H1 (cell line): Measurements from ENCODE around the gene STAT5A. TPM values are rescaled to one million over a fixed set of nuclear protein-coding genes. Genes with fewer than 3 reads are reported as not detected.

Source experiments
- CTBP2 ChIP-seq: IDR thresholded peaks from 2 replicates; pipeline ENCODE4 v1.7.0; 2011; ENCODE audit warnings: borderline replicate concordance, mild to moderate bottlenecking, moderate library complexity, mixed read lengths, low read length; ENCODE audit not compliant: insufficient read depth, insufficient read length
- polyA plus RNA-seq, 7 experiments: library from polyadenylated mRNA; depleted of rRNA in 3 of 7; stranded (reverse) in 5 of 7; unstranded in 2 of 7; fragments of >200 nt in 5 of 7; fragments of 200-250 nt in 2 of 7; gene quantifications; 1 replicate in 5 of 7; 2 replicates in 1 of 7; 4 replicates in 1 of 7; pipeline versions ENCODE4 v1.2.1 to v1.2.3, GENCODE V29; 2011 to 2013; ENCODE audit warnings: missing spikeins in 2 of 7, mixed read lengths in 2 of 7
- total RNA-seq: library from RNA; stranded (reverse); fragmentation: NEBNext Ultra II Directional; extraction: Animal tissue kit (Norgen Biotek cat#: 25700); gene quantifications from 2 replicates; pipeline ENCODE4 v1.2.1, GENCODE V29; 2021
- TF ChIP-seq, protein P1 (sequence below): fragments of 300-600 bp; sonication (generic); IDR thresholded peaks from 2 replicates; pipeline ENCODE4 v1.7.1; 2012; ENCODE audit warnings: low read length, moderate library complexity, mild to moderate bottlenecking, inconsistent platforms; ENCODE audit not compliant: insufficient replicate concordance

Gene STAT5A
- total and polyA plus RNA-seq, 2 of the 8 experiments (the other 6 are each of a cell fraction or from before 2014, with no cell fraction given): 4.2 to 5.4 TPM

DNA sequence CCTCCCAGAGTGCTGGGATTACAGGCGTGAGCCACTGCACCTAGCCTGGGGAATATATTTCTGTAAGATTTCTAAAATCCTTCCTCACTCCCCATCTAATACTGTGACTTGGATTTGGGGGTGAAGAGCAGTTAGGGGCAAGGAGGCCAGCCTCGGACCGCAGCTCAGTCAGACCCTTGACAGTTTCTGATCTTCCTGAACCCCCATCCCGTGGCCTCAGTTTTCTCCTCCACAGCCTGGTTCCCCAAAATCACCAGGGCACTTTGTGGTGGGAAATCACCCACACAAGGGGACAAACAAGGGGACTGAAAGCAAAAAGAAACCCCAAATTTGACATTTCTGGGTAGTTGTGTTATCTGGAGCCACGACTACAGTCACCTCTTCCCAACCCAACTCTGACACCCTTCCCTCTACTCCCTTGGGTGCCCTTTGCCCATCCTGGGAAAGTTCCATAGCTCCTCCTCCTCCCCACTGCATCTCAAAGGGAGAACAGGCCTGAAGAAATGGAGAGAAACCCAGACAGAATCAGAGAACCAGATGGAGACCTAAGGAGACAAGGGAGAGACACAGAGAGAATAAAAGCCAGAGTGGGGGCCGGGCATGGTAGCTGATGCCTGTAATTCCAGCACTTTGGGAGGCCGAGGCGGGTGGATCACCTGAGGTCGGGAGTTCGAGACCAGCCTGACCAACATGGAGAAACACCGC is 2.8 kb upstream of the STAT5A start (continued):
- TF ChIP-seq, protein P1, sequence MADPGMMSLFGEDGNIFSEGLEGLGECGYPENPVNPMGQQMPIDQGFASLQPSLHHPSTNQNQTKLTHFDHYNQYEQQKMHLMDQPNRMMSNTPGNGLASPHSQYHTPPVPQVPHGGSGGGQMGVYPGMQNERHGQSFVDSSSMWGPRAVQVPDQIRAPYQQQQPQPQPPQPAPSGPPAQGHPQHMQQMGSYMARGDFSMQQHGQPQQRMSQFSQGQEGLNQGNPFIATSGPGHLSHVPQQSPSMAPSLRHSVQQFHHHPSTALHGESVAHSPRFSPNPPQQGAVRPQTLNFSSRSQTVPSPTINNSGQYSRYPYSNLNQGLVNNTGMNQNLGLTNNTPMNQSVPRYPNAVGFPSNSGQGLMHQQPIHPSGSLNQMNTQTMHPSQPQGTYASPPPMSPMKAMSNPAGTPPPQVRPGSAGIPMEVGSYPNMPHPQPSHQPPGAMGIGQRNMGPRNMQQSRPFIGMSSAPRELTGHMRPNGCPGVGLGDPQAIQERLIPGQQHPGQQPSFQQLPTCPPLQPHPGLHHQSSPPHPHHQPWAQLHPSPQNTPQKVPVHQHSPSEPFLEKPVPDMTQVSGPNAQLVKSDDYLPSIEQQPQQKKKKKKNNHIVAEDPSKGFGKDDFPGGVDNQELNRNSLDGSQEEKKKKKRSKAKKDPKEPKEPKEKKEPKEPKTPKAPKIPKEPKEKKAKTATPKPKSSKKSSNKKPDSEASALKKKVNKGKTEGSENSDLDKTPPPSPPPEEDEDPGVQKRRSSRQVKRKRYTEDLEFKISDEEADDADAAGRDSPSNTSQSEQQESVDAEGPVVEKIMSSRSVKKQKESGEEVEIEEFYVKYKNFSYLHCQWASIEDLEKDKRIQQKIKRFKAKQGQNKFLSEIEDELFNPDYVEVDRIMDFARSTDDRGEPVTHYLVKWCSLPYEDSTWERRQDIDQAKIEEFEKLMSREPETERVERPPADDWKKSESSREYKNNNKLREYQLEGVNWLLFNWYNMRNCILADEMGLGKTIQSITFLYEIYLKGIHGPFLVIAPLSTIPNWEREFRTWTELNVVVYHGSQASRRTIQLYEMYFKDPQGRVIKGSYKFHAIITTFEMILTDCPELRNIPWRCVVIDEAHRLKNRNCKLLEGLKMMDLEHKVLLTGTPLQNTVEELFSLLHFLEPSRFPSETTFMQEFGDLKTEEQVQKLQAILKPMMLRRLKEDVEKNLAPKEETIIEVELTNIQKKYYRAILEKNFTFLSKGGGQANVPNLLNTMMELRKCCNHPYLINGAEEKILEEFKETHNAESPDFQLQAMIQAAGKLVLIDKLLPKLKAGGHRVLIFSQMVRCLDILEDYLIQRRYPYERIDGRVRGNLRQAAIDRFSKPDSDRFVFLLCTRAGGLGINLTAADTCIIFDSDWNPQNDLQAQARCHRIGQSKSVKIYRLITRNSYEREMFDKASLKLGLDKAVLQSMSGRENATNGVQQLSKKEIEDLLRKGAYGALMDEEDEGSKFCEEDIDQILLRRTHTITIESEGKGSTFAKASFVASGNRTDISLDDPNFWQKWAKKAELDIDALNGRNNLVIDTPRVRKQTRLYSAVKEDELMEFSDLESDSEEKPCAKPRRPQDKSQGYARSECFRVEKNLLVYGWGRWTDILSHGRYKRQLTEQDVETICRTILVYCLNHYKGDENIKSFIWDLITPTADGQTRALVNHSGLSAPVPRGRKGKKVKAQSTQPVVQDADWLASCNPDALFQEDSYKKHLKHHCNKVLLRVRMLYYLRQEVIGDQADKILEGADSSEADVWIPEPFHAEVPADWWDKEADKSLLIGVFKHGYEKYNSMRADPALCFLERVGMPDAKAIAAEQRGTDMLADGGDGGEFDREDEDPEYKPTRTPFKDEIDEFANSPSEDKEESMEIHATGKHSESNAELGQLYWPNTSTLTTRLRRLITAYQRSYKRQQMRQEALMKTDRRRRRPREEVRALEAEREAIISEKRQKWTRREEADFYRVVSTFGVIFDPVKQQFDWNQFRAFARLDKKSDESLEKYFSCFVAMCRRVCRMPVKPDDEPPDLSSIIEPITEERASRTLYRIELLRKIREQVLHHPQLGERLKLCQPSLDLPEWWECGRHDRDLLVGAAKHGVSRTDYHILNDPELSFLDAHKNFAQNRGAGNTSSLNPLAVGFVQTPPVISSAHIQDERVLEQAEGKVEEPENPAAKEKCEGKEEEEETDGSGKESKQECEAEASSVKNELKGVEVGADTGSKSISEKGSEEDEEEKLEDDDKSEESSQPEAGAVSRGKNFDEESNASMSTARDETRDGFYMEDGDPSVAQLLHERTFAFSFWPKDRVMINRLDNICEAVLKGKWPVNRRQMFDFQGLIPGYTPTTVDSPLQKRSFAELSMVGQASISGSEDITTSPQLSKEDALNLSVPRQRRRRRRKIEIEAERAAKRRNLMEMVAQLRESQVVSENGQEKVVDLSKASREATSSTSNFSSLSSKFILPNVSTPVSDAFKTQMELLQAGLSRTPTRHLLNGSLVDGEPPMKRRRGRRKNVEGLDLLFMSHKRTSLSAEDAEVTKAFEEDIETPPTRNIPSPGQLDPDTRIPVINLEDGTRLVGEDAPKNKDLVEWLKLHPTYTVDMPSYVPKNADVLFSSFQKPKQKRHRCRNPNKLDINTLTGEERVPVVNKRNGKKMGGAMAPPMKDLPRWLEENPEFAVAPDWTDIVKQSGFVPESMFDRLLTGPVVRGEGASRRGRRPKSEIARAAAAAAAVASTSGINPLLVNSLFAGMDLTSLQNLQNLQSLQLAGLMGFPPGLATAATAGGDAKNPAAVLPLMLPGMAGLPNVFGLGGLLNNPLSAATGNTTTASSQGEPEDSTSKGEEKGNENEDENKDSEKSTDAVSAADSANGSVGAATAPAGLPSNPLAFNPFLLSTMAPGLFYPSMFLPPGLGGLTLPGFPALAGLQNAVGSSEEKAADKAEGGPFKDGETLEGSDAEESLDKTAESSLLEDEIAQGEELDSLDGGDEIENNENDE: no peak
- TF ChIP-seq CTBP2: no peak
